Astrocyte (in vitro differentiated cells and primary cell): ENCODE data around the gene COBL. TPM values are rescaled to one million over a fixed set of nuclear protein-coding genes. Genes with fewer than 3 reads are reported as not detected.

Source experiments
- DNase-seq: peaks from one replicate; pipeline ENCODE4 v3.0.0-alpha.2; 2010; ENCODE audit warnings: low read depth
- FAIRE-seq: peaks from 2 replicates; lab custom pipeline; 2011; peaks lifted over from hg19 to GRCh38; lab: Jason Lieb, UNC
- H2AFZ ChIP-seq: 2 replicates; pipeline ENCODE4 v1.6.0; 2012; ENCODE audit warnings: low read depth, low read length, inconsistent platforms
- H3K27ac ChIP-seq: 2 replicates; pipeline ENCODE4 v1.5.1; 2011; ENCODE audit warnings: low read depth, low read length, inconsistent platforms
- H3K27me3 ChIP-seq: 2 replicates; pipeline ENCODE4 v1.6.0; 2011; ENCODE audit warnings: low read length, inconsistent platforms; ENCODE audit not compliant: insufficient read depth
- H3K36me3 ChIP-seq: 2 replicates; pipeline ENCODE4 v1.5.1; 2011; ENCODE audit warnings: low read length, inconsistent platforms; ENCODE audit not compliant: insufficient read depth
- H3K4me1 ChIP-seq: 2 replicates; pipeline ENCODE4 v1.5.1; 2011; ENCODE audit warnings: low read length, inconsistent platforms; ENCODE audit not compliant: insufficient read depth
- H3K4me2 ChIP-seq: 2 replicates; pipeline ENCODE4 v1.6.0; 2012; ENCODE audit warnings: low read length, inconsistent platforms
- H3K4me3 ChIP-seq: 2 replicates; pipeline ENCODE4 v1.5.1; 2011; ENCODE audit warnings: low read depth, mild to moderate bottlenecking, low read length, inconsistent platforms; ENCODE audit not compliant: insufficient read depth
- H3K79me2 ChIP-seq: 2 replicates; pipeline ENCODE4 v1.6.0; 2012; ENCODE audit warnings: mild to moderate bottlenecking, low read length, inconsistent platforms; ENCODE audit not compliant: insufficient read depth
- H3K9ac ChIP-seq: 2 replicates; pipeline ENCODE4 v1.6.0; 2012; ENCODE audit warnings: mild to moderate bottlenecking, low read length, inconsistent platforms
- H3K9me3 ChIP-seq: 2 replicates; pipeline ENCODE4 v1.5.1; 2012; ENCODE audit warnings: low read depth, mild to moderate bottlenecking, low read length, inconsistent platforms; ENCODE audit not compliant: insufficient read depth
- H4K20me1 ChIP-seq: 2 replicates; pipeline ENCODE4 v1.6.0; 2012; ENCODE audit warnings: low read length, inconsistent platforms; ENCODE audit not compliant: insufficient read depth
- H3K27ac Mint-ChIP-seq: one replicate; pipeline ENCODE4 v1.8.0; 2021; ENCODE audit warnings: mild to moderate bottlenecking, mixed read lengths; ENCODE audit not compliant: unreplicated experiment
- H3K27me3 Mint-ChIP-seq: one replicate; pipeline ENCODE4 v1.8.0; 2021; ENCODE audit warnings: low read depth, mixed read lengths; ENCODE audit not compliant: unreplicated experiment
- H3K36me3 Mint-ChIP-seq: one replicate; pipeline ENCODE4 v1.8.0; 2021; ENCODE audit warnings: low read depth, mixed read lengths; ENCODE audit not compliant: unreplicated experiment
- H3K4me1 Mint-ChIP-seq: one replicate; pipeline ENCODE4 v1.8.0; 2021; ENCODE audit warnings: low read depth, mixed read lengths; ENCODE audit not compliant: unreplicated experiment
- H3K4me3 Mint-ChIP-seq: one replicate; pipeline ENCODE4 v1.8.0; 2021; ENCODE audit warnings: mild to moderate bottlenecking, moderate library complexity, mixed read lengths; ENCODE audit not compliant: unreplicated experiment
- H3K9me3 Mint-ChIP-seq: one replicate; pipeline ENCODE4 v1.8.0; 2021; ENCODE audit warnings: mild to moderate bottlenecking, mixed read lengths; ENCODE audit not compliant: unreplicated experiment
- EZH2 ChIP-seq: IDR thresholded peaks from 2 replicates; pipeline ENCODE4 v1.6.1; 2012; ENCODE audit warnings: mild to moderate bottlenecking, low read length, inconsistent platforms; ENCODE audit not compliant: insufficient read depth
- total RNA-seq: library from RNA; stranded (reverse); gene quantifications from 2 replicates; pipeline ENCODE4 v1.2.1, GENCODE V29; 2021
- TF ChIP-seq, protein P1 (sequence below): IDR thresholded peaks from 2 replicates; pipeline ENCODE4 v1.5.1; 2011; ENCODE audit warnings: low read depth, mild to moderate bottlenecking, inconsistent platforms, low read length, moderate library complexity; ENCODE audit not compliant: insufficient read depth

Gene COBL
- total RNA-seq, 1 donor from 2014 or later = 6.4 TPM

DNA sequence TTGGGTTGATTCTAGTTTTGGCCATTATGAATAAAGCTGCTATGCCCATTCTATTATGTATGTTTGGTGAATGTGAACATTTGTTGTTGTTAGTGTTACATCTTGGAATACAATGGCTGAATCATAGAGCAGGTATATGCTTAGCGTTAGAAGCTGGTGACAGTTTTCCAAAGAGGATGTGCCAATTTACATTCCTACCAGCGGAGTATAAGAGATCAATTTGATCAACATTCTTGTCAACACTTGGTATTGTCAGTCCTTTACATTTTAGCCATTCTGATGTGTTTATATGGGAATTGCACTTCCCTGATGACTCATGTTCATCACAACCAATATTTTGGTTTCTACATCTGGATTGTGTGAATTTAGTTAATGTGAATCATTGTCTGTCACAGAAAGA lies 37.8 kb upstream of the COBL start:
- no peak overlapping the region for H3K4me2 ChIP-seq
- no peak overlapping the region for H2AFZ ChIP-seq
- TF ChIP-seq, protein P1, sequence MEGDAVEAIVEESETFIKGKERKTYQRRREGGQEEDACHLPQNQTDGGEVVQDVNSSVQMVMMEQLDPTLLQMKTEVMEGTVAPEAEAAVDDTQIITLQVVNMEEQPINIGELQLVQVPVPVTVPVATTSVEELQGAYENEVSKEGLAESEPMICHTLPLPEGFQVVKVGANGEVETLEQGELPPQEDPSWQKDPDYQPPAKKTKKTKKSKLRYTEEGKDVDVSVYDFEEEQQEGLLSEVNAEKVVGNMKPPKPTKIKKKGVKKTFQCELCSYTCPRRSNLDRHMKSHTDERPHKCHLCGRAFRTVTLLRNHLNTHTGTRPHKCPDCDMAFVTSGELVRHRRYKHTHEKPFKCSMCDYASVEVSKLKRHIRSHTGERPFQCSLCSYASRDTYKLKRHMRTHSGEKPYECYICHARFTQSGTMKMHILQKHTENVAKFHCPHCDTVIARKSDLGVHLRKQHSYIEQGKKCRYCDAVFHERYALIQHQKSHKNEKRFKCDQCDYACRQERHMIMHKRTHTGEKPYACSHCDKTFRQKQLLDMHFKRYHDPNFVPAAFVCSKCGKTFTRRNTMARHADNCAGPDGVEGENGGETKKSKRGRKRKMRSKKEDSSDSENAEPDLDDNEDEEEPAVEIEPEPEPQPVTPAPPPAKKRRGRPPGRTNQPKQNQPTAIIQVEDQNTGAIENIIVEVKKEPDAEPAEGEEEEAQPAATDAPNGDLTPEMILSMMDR = no peak
- TF ChIP-seq EZH2 = no peak
- Mint-ChIP-seq H3K4me1 (peaks cover 18% of the 10 kb centered on the region), H3K27me3 (peaks cover 3% of the 10 kb centered on the region), H3K36me3 (no peaks in the 10 kb centered on the region), H3K9me3 (peaks cover 6% of the 10 kb centered on the region), H3K4me3 (no peak overlapping the region), H3K27ac (no peak overlapping the region)
- no peak overlapping the region for H3K9ac ChIP-seq
- DNase-seq = no peak
- no peak overlapping the region for H3K27ac ChIP-seq
- no peak overlapping the region for H3K4me3 ChIP-seq
- no peaks in the 10 kb centered on the region for H3K27me3 ChIP-seq
- no peaks in the 10 kb centered on the region for H4K20me1 ChIP-seq
- H3K9me3 ChIP-seq = no peaks in the 10 kb centered on the region
- no peaks in the 10 kb centered on the region for H3K36me3 ChIP-seq
- no peaks in the 10 kb centered on the region for H3K79me2 ChIP-seq
- no peak for FAIRE-seq
- H3K4me1 ChIP-seq = no peaks in the 10 kb centered on the region

DNA sequence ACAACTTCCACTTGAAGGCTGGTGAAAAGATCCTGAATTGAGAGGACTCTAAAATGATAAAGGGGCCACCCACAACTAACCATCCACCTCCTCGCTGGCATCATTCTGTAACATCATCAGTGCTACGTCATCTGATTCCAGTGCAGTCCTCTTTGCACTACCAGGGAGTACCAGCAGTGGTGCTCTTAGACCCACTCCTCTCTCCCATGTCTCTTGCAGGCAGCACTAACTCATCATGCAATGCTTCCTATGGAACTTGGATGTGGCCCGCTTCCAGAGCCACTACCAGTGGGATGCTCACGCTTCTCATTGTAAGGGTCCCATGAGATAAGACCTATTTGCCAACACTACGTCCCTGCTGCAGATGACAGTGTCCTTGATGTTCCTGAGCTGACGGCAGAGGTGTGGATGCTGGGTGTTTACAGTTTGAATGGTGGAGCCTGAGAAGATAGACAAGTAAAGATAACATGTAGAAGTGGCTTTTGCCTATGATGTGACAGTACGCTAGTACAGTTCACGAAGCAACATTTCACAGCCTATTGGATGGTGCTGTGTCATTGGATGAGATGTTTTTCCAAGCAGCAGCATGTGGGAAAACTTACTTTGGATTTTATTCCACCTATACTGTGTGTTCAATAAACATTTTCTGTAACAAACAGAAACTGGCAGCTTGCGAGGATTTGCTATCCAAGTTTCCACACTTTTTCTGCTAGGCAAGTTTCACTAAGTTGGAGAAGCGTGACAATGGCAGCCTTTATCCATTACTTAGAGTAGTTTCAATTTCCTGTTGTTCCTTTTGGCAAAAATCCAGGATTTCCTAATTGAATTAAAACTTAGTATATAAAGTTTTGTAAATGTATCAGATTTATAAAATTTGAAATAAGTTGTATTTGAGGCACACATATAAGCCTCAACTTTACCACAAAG lies 35.8 kb upstream of the COBL start:
- TF ChIP-seq EZH2 = no peak
- TF ChIP-seq, protein P1 = no peak

DNA sequence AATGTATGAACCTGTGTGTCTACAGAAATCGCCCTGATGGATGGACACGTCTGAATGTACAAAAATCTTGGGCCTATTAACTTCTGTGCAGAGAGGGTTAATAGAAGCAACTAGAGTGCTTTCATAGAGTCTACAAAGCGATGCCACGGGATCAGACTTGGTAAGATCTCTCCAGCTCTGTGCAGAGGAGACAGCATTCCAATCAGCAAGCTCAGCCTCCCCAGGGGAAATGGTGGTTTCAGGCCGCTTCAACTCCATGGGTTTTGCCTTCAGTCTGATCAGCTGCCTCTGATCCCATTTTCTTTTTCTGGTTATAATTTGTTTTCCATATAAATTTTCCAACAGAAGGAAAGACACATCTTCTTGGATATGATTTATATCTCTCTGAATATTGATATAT lies 35.1 kb upstream of the COBL start:
- H3K27me3 Mint-ChIP-seq = peaks cover 2% of the 10 kb centered on the region
- no peak overlapping the region for H3K4me2 ChIP-seq
- no peaks in the 10 kb centered on the region for H4K20me1 ChIP-seq
- H3K4me3 ChIP-seq = no peak overlapping the region
- H3K4me1 ChIP-seq = no peaks in the 10 kb centered on the region
- no peaks in the 10 kb centered on the region for H3K36me3 ChIP-seq
- H3K9ac ChIP-seq = no peak overlapping the region
- no peaks in the 10 kb centered on the region for H3K9me3 ChIP-seq
- H2AFZ ChIP-seq = no peak overlapping the region
- H3K4me1 Mint-ChIP-seq = peaks cover 17% of the 10 kb centered on the region
- H3K27ac ChIP-seq = no peak overlapping the region
- peak overlapping the region; percentile 72 for H3K27ac Mint-ChIP-seq
- peaks cover 6% of the 10 kb centered on the region for H3K9me3 Mint-ChIP-seq
- no peaks in the 10 kb centered on the region for H3K79me2 ChIP-seq
- H3K27me3 ChIP-seq = no peaks in the 10 kb centered on the region
- no peak for DNase-seq
- FAIRE-seq = no peak
- TF ChIP-seq, protein P1 = no peak
- TF ChIP-seq EZH2 = no peak
- no peak overlapping the region for H3K4me3 Mint-ChIP-seq
- no peaks in the 10 kb centered on the region for H3K36me3 Mint-ChIP-seq

More for the DNA sequence above, 35.8 kb upstream of the COBL start:
- Mint-ChIP-seq H3K4me1 (peaks cover 17% of the 10 kb centered on the region), H3K4me3 (no peak overlapping the region), H3K27ac (peak overlapping the region; percentile 72), H3K9me3 (peaks cover 6% of the 10 kb centered on the region), H3K36me3 (no peaks in the 10 kb centered on the region), H3K27me3 (peaks cover 3% of the 10 kb centered on the region)
- Histone ChIP-seq H3K9ac (no peak overlapping the region), H3K4me1 (no peaks in the 10 kb centered on the region), H3K4me2 (no peak overlapping the region), H4K20me1 (no peaks in the 10 kb centered on the region), H3K27me3 (no peaks in the 10 kb centered on the region), H3K79me2 (no peaks in the 10 kb centered on the region), H3K9me3 (no peaks in the 10 kb centered on the region), H3K27ac (no peak overlapping the region), H3K4me3 (no peak overlapping the region), H3K36me3 (no peaks in the 10 kb centered on the region), H2AFZ (no peak overlapping the region)
- DNase-seq = no peak
- FAIRE-seq = no peak
